Heart right ventricle (tissue), 16 donors: Measurements from ENCODE around the gene IL1R2. TPM values are rescaled to one million over a fixed set of nuclear protein-coding genes. Genes with fewer than 3 reads are reported as not detected.

Source experiments
- ATAC-seq, 8 donors: fragments of 200-7000 bp; cut with Tn5 transposase; one replicate each; pipeline ENCODE4 v1.9.1; 2020; ENCODE audit warnings: mild to moderate bottlenecking in 8 of 8, moderate library complexity in 8 of 8, moderate number of reproducible peaks in 1 of 8
- DNase-seq, 2 donors: peaks; one replicate each; pipeline ENCODE4 v3.0.0-alpha.2; 2020
- H3K27ac ChIP-seq, 10 donors: fragments of 200-600 bp; sonication (generic) in 2 of 10; one replicate each; pipeline versions ENCODE4 v1.5.0 to v1.8.0; 2020 to 2022; ENCODE audit warnings: mild to moderate bottlenecking in 3 of 10
- H3K27me3 ChIP-seq, 7 donors: fragments of 200-600 bp; one replicate each; pipeline ENCODE4 v1.8.0; 2021 to 2022; ENCODE audit warnings: mild to moderate bottlenecking in 2 of 7
- H3K36me3 ChIP-seq, 9 donors: fragments of 200-600 bp; sonication (generic) in 1 of 9; one replicate each; pipeline versions ENCODE4 v1.5.0 to v1.8.0; 2020 to 2022; ENCODE audit warnings: mild to moderate bottlenecking in 2 of 9
- H3K4me1 ChIP-seq, 9 donors: fragments of 200-600 bp; sonication (generic) in 1 of 9; one replicate each; pipeline versions ENCODE4 v1.5.0 to v1.8.0; 2020 to 2022; ENCODE audit warnings: mild to moderate bottlenecking in 4 of 9
- H3K4me3 ChIP-seq, 10 donors: fragments of 200-600 bp; sonication (generic) in 2 of 10; one replicate each; pipeline versions ENCODE4 v1.5.0 to v1.8.0; 2020 to 2022; ENCODE audit warnings: mild to moderate bottlenecking in 7 of 10, moderate library complexity in 2 of 10
- H3K9me3 ChIP-seq, 11 donors: fragments of 200-600 bp in 10 of 11; sonication (generic) in 2 of 11; one replicate each; pipeline versions ENCODE4 v1.5.0 to v1.8.0; 2013 to 2022; ENCODE audit warnings: mild to moderate bottlenecking in 2 of 11, control low read depth in 1 of 11, moderate library complexity in 1 of 11
- WGBS, 2 donors: extraction: QIAGEN DNeasy Blood & Tissue Kit; methylation state at CpG; one replicate each; pipeline ENCODE4 v1.1.7; 2013; ENCODE audit warnings: inconsistent platforms in 1 of 2; 5-methylcytosine and 5-hydroxymethylcytosine counted together
- intact Hi-C, 10 donors: fragments of 100-400 bp; cut with DNase I; formaldehyde crosslinking; loops; one replicate each; pipeline versions ENCODE4 v1.11.1 to v1.14.2; 2022
- polyA plus RNA-seq, 2 donors: library from polyadenylated mRNA; stranded (reverse); fragments of 200-250 nt; gene quantifications; one replicate each; pipeline ENCODE4 v1.2.3, GENCODE V29; 2013
- total RNA-seq, 10 donors: library from RNA; stranded (reverse); fragmentation: NEBNext Ultra II Directional in 3 of 10; extraction: Animal tissue kit (Norgen Biotek cat#: 25700) in 3 of 10; gene quantifications; one replicate each; pipeline versions ENCODE4 v1.2.1 to v1.2.4, GENCODE V29; 2021 to 2023
- TF ChIP-seq, protein P1 (sequence below), 9 donors: fragments of 200-600 bp; sonication (generic) in 2 of 9; IDR thresholded peaks; one replicate each; pipeline versions ENCODE4 v1.5.0 to v1.8.0; 2021 to 2022; ENCODE audit warnings: antibody characterized with exemption in 9 of 9, mild to moderate bottlenecking in 5 of 9, moderate library complexity in 1 of 9
- donor health status: Arrhythmogenic right ventricular cardiomyopathy.
- donor health status: ischemic (EF 13 %, LVEDD 7.1; RV severe dilation, severe dysfunction).
- donor health status: healthy with polysubstance abuse.
- donor health status: DM: no; HTN: yes; CAD: no.
- donor health status: DM: no; HTN: no; CAD: no.
- donor health status: ischemic (EF 25% LVEDD 6.9; RV normal size, moderate dysfunction).
- donor health status: ischemic (EF 25% LVEDD 5.7; RV mildly dilated, moderate dysfunction).
- donor health status: healthy.
- donor health status: DM: yes; HTN: yes; CAD: no.
- donor health status: Ischemic cardiomyopathy.
- donor health status: ischemic (EF 35%, LVEDD 5.7; RV mildly dilated, moderate dysfunction).
- donor health status: nonischemic (EF 11% LVEDD 7.7; RV severe dilation, severe dysfunction).
- donor health status: DM: yes; HTN: yes; CAD: no.
- donor health status: PGD.
- donor health status: ischemic (EF 29% LVEDD 5.4; RV normal size, mild dysfunction).
- donor health status: nonischemic (EF 23%, LVEDD 6.1; RV moderate dilation, normal function).

Gene IL1R2
- total and polyA plus RNA-seq, 12 donors = 0.34 to 9.4 (median 1.5) TPM; not detected in 2

DNA sequence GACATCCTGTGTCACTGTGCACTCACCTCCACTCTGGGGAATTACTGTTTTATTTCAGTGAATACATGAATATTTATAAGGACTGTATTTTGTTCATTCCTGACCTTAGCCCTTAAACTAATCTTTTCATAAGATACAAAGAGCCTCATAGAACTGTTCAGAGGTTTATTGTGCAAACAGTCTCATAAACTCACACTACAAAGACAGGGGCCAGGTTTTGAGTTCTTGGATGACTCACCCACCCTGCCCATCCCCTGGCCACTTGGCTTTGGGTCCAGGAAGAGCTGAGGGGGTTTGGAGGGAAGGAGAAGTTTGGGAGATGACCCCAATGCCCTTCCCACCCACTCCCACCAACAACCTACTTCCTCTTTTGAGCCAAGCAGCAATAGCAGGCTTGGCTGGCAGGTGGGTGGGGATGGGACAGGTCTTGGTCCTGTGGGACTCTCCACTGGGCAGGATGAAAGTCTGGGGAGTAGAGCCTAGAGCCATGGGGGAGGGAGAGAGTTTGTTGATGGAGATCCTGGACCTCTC is 43.1 kb upstream of the IL1R2 start:
- H3K27ac ChIP-seq = no peak overlapping the region
- TF ChIP-seq, protein P1, sequence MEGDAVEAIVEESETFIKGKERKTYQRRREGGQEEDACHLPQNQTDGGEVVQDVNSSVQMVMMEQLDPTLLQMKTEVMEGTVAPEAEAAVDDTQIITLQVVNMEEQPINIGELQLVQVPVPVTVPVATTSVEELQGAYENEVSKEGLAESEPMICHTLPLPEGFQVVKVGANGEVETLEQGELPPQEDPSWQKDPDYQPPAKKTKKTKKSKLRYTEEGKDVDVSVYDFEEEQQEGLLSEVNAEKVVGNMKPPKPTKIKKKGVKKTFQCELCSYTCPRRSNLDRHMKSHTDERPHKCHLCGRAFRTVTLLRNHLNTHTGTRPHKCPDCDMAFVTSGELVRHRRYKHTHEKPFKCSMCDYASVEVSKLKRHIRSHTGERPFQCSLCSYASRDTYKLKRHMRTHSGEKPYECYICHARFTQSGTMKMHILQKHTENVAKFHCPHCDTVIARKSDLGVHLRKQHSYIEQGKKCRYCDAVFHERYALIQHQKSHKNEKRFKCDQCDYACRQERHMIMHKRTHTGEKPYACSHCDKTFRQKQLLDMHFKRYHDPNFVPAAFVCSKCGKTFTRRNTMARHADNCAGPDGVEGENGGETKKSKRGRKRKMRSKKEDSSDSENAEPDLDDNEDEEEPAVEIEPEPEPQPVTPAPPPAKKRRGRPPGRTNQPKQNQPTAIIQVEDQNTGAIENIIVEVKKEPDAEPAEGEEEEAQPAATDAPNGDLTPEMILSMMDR (IDR thresholded peaks at IDR 0.05) = no peak
- no peak for ATAC-seq

GRCh38 chr2:101949304-101949703 is 42.5 kb upstream of the IL1R2 start:
- Histone ChIP-seq H3K36me3 (no peaks in the 10 kb centered on the region), H3K4me3 (no peak overlapping the region), H3K27me3 (peaks cover 0 to 3% (median 0%) of the 10 kb centered on the region in 7 donors), H3K9me3 (peaks cover 0 to 14% (median 0%) of the 10 kb centered on the region in 11 donors), H3K4me1 (peaks cover 0 to 10% (median 0%) of the 10 kb centered on the region in 9 donors), H3K27ac (no peak overlapping the region)
- TF ChIP-seq, protein P1 (IDR thresholded peaks at IDR 0.05) = no peak
- intact Hi-C loops = no loop called here
- DNase-seq (no peak), ATAC-seq (no peak)
- 88 to 92% methylated on average over 1 of the region's 1 CpG for WGBS, 2 donors

More for the DNA sequence above, 43.1 kb upstream of the IL1R2 start:
- no peak for DNase-seq
- no peaks in the 10 kb centered on the region for H3K36me3 ChIP-seq
- H3K4me3 ChIP-seq = no peak overlapping the region
- H3K9me3 ChIP-seq = peaks cover 0 to 14% (median 0%) of the 10 kb centered on the region in 11 donors
- peaks cover 0 to 10% (median 0%) of the 10 kb centered on the region in 9 donors for H3K4me1 ChIP-seq
- intact Hi-C loops = no loop called here
- H3K27me3 ChIP-seq = peaks cover 0 to 3% (median 0%) of the 10 kb centered on the region in 7 donors

DNA sequence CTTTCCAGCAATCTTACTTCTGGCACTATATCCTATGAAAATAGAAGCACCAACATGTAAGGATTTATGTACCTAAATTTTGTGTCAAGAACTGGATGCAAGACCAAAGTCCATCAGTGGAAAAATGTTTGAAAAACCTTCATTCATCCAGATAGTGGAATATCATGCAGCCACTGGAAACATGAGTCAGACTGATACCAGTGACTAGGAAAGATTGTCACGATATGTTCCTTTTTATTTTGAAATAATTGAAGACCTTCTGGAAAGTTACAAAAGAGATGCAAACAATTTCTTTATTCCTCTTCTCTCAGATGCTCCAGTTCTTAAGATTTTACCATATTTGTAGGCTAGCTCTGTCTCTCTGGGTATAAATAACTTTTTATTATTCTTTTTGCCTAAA is 40.5 kb upstream of the IL1R2 start:
- 63 to 71% methylated on average over 1 of the region's 1 CpG for WGBS, 2 donors
- ATAC-seq = no peak
- H3K36me3 ChIP-seq = no peaks in the 10 kb centered on the region
- no peak for DNase-seq
- intact Hi-C loops = no loop called here
- peaks cover 0 to 5% (median 0%) of the 10 kb centered on the region in 9 donors for H3K4me1 ChIP-seq
- H3K9me3 ChIP-seq = peaks cover 0 to 14% (median 0%) of the 10 kb centered on the region in 11 donors
- TF ChIP-seq, protein P1 (IDR thresholded peaks at IDR 0.05) = no peak
- H3K4me3 ChIP-seq = no peak overlapping the region
- H3K27me3 ChIP-seq = peaks cover 0 to 3% (median 0%) of the 10 kb centered on the region in 7 donors
- H3K27ac ChIP-seq = no peak overlapping the region

GRCh38 chr2:101952551-101952950 is 39.2 kb upstream of the IL1R2 start:
- H3K36me3 ChIP-seq = no peaks in the 10 kb centered on the region
- H3K27ac ChIP-seq = no peak overlapping the region
- H3K27me3 ChIP-seq = peaks cover 0 to 2% (median 0%) of the 10 kb centered on the region in 7 donors
- DNase-seq (no peak), ATAC-seq (no peak)
- H3K4me1 ChIP-seq = peaks cover 0 to 8% (median 0%) of the 10 kb centered on the region in 9 donors
- TF ChIP-seq, protein P1 (IDR thresholded peaks at IDR 0.05) = no peak
- 94 to 100% methylated on average over 1 of the region's 1 CpG for WGBS, 2 donors
- H3K9me3 ChIP-seq = peaks cover 0 to 14% (median 0%) of the 10 kb centered on the region in 11 donors
- intact Hi-C loops = no loop called here
- H3K4me3 ChIP-seq = no peak overlapping the region
